Gastroesophageal sphincter (tissue), 3 donors: ENCODE measurements around the gene RBM33.

Experiments used
- POLR2A ChIP-seq, 2 donors: fragments of 450-650 bp; IDR thresholded peaks; one replicate each; pipeline ENCODE4 v1.6.1; 2017; ENCODE audit warnings: antibody characterized with exemption in 2 of 2, mild to moderate bottlenecking in 2 of 2, moderate library complexity in 1 of 2
- POLR2AphosphoS5 ChIP-seq: sonication (generic); formaldehyde crosslinking; IDR thresholded peaks from one replicate; pipeline ENCODE4 v1.6.1; 2017; ENCODE audit warnings: antibody characterized with exemption
- TF ChIP-seq, protein P1 (sequence below), 4 experiments: fragments of 200-600 bp in 2 of 4; fragments of 450-650 bp in 2 of 4; sonication (generic) in 1 of 4; IDR thresholded peaks; one replicate each; pipeline ENCODE4 v1.5.1; 2017 to 2019; ENCODE audit warnings: antibody characterized with exemption in 4 of 4, mild to moderate bottlenecking in 2 of 4, moderate library complexity in 2 of 4

DNA sequence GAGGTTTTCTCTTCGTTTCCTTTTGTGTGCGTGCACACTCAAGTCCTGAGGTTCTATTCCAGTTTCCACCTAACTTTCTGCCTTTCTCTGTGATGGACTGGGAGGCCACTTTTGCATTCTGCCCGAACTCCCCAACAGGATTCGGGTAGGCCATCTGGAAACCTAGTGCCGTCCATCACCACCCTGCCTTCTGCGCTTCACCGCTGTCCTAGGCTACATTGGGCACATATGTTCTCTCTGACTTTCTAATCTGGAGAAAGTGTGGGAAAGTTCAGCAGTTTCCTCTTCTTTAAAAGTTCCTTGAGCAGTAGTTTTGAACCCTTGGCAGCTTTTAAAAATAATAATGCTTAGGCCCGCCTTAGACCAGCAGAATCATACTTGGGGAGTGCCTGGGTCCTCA lies 121.0 kb downstream of the RBM33 start:
- no peak for TF ChIP-seq POLR2AphosphoS5
- TF ChIP-seq, protein P1, sequence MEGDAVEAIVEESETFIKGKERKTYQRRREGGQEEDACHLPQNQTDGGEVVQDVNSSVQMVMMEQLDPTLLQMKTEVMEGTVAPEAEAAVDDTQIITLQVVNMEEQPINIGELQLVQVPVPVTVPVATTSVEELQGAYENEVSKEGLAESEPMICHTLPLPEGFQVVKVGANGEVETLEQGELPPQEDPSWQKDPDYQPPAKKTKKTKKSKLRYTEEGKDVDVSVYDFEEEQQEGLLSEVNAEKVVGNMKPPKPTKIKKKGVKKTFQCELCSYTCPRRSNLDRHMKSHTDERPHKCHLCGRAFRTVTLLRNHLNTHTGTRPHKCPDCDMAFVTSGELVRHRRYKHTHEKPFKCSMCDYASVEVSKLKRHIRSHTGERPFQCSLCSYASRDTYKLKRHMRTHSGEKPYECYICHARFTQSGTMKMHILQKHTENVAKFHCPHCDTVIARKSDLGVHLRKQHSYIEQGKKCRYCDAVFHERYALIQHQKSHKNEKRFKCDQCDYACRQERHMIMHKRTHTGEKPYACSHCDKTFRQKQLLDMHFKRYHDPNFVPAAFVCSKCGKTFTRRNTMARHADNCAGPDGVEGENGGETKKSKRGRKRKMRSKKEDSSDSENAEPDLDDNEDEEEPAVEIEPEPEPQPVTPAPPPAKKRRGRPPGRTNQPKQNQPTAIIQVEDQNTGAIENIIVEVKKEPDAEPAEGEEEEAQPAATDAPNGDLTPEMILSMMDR (IDR thresholded peaks at IDR 0.05) = no peak
- TF ChIP-seq POLR2A (IDR thresholded peaks at IDR 0.05) = no peak
